HepG2 (cell line): Measurements from ENCODE around the gene ANP32A.

Source experiments
- HMGXB4 ChIP-seq, 2 experiments: sonication (generic) in 1 of 2; formaldehyde crosslinking in 1 of 2; IDR thresholded peaks; 2 replicates each; pipeline versions ENCODE4 v1.4.0 to v1.6.1; 2018 to 2020; ENCODE audit warnings: missing genetic modification reagents in 2 of 2, borderline replicate concordance in 1 of 2, low read depth in 1 of 2, mild to moderate bottlenecking in 1 of 2, missing biosample characterization in 1 of 2
- MAFK ChIP-seq, 2 experiments: IDR thresholded peaks in 1 of 2; conservative IDR thresholded peaks in 1 of 2; 2 replicates each; pipeline ENCODE4 v1.6.1; 2011; ENCODE audit warnings: improper control_type of control experiment in 2 of 2, low read length in 2 of 2
- PATZ1 ChIP-seq: sonication (generic); formaldehyde crosslinking; IDR thresholded peaks from 2 replicates; pipeline ENCODE4 v1.4.0; 2020; ENCODE audit warnings: missing genetic modification reagents
- SMC3 ChIP-seq: IDR thresholded peaks from 2 replicates; pipeline ENCODE4 v1.6.1; 2011; ENCODE audit warnings: low read length, improper control_type of control experiment
- SP4 ChIP-seq: sonication (generic); formaldehyde crosslinking; IDR thresholded peaks from 2 replicates; pipeline ENCODE4 v1.8.1; 2023; ENCODE audit warnings: mild to moderate bottlenecking, missing genetic modification reagents
- ZNF232 ChIP-seq: sonication (generic); formaldehyde crosslinking; IDR thresholded peaks from 2 replicates; pipeline ENCODE4 v1.4.0; 2020; ENCODE audit warnings: missing genetic modification reagents, borderline replicate concordance
- ZNF407 ChIP-seq: sonication (generic); formaldehyde crosslinking; IDR thresholded peaks from one replicate; pipeline ENCODE4 v1.5.1; 2020; ENCODE audit warnings: mild to moderate bottlenecking, missing genetic modification reagents; ENCODE audit errors: not compliant biosample characterization

GRCh38 chr15:68808091-68808490 lies 12.6 kb downstream of the ANP32A start:
- TF ChIP-seq PATZ1 (CRISPR knock-in tag): no peak
- TF ChIP-seq SP4 (CRISPR knock-in tag): no peak
- TF ChIP-seq ZNF232 (CRISPR knock-in tag): no peak
- no peak for TF ChIP-seq MAFK (conservative IDR thresholded peaks at IDR 0.05 in 1 of 2, IDR thresholded peaks at IDR 0.05 in 1 of 2; ENCODE audit: low read length in 2 of 2)
- TF ChIP-seq SMC3: no peak
- TF ChIP-seq ZNF407 (CRISPR knock-in tag): no peak
- TF ChIP-seq HMGXB4 (CRISPR knock-in tag; IDR thresholded peaks at IDR 0.05; ENCODE audit: borderline replicate concordance in 1 of 2, low read depth in 1 of 2): no peak
